Ureter (tissue), 1 donor: ENCODE data around the gene NMRAL1. TPM values are rescaled to one million over a fixed set of nuclear protein-coding genes. Genes with fewer than 3 reads are reported as not detected.

Experiments used
- DNase-seq: peaks from one replicate; pipeline ENCODE4 v3.0.0-alpha.2; 2020; ENCODE audit warnings: low spot score
- total RNA-seq: library from RNA; stranded (reverse); gene quantifications from one replicate; pipeline ENCODE4 v1.2.4, GENCODE V29; 2023
- donor health status: DM: yes; HTN: yes; CAD: no.

NMRAL1 gene
- total RNA-seq: 54.5 TPM

DNA sequence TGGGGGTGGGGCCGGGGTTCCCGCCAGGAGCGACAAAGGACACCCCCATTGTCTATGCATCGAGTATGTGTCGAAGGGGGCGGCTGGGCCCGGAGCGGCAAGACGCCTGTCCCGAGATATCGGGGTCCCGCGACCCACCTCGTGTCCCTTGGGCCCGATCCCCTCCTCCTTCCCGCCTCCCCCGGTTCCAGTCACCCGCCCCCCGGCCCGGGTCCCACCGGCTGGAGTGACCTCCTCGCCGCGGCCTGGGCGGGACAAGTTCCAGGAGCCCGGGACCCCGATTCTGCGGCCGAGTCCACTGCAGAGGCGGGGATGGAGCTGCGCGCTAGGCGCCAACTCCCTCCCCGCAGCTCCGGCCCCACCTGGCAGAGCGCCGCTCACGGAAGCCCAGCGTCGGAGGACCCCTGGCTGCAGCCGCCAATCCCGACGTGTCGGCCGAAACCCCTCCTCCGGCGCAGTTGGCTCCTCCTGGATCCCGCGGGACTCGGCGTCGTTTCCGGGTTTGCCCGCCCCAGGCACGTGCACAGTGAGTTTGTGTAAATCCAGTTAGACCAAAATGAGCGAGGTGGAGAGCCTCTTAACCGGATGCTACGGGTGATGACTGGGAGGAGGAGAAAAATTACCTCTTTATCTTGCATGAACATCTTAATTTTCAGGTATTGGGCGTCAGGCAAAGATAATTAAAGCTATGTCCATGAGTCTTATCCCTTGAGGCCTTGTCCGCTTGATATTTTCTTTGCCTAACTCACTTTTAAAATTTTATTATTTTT, at the start of gene NMRAL1:
NMRAL1 (minus strand) TSS at position 434 of the 770 bp plus-strand sequence. CDS start 493 bp downstream, outside the sequence.
- peak; percentile 95 for DNase-seq

GRCh38 chr16:4523686-4524085, 49.3 kb upstream of the NMRAL1 start:
- no peak for DNase-seq

DNA sequence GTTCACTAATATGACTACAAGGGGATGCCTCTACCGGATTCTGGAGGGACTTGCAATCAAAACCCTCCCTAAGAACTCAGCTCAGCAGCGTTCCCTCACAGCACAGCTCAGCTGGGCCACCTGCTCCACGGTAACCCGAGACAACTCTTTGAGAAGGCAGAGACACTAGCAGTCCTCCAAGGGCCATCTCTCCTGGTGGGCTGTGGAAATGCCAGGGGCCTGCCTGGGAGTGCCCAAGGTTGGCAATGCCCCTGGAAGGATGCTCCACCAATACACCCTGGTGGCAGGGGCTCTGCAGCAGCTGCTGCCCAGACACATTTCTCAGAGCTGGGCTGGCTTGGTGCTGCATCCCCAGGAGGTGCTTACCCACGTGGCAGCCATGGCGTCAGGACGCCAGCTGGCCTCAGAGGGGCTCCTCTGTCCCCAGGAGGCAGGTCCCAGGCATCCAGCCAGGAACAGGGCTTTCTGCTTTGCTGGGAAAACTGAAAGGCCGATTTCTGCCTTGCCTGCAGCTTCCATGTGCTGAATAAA, 47.7 kb upstream of the NMRAL1 start:
- DNase-seq: no peak

- DNase-seq: no peak
Observed at GRCh38 chr16:4520913-4521312, 46.5 kb upstream of the NMRAL1 start.

DNA sequence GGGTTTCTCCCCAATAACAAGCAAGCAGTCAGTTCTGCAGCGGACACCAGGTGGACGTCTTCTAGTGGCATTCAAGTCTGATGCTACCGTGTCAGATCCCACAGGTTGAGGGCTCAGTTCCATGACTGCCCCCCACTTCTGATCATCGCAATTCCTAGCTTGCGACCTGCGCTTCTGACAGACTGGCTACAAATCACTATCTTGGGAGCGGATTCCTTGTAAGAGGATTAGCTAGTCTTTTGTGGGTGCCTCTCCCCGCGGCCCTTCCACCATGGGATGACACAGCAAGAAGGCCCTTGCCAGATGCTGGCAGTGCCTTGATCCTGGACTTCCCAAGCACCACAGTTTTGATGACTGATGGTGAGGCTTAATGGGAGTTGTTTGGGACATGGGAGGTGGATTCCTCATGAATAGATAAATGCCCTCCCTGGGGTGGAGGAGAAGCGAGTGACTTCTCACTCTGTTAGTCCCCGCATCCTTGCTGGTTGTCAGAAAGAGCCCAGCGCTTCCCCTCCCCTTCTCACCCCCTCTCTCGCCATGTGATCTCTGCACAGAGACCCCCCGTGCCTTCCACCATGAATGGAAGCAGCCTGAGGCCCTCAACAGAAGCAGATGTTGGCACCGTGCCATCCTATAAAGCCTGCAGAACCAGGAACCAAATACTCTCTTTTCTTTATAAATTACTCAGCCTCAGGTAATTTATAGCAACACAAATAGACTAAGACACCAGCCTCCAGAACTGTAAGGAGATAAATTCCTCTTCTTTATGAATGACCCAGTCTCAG, 45.0 kb upstream of the NMRAL1 start:
- no peak for DNase-seq

GRCh38 chr16:4517812-4518680, 43.6 kb upstream of the NMRAL1 start:
- no peak for DNase-seq

- no peak for DNase-seq
Observed at GRCh38 chr16:4515611-4516233, 41.3 kb upstream of the NMRAL1 start.

DNA sequence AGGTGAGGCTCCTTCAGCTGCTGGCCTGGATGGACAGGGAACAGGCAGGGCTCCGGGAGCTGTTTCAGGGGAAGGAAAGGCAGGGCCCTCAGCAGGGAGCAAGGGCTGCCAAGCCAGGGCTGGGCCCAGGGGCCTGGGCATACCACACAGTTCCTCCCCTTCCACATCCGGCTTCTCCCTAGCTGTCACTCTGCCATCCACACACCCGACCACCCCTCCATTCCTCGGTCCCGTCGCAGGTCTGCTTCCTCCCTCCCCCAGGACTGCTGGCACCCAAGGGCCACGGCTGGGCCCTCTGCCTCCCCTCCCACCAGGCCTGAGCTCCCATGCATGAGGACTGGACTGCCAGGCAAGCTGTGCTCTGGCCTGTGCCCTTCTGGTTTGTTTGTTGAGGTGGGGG, 40.2 kb upstream of the NMRAL1 start:
- no peak for DNase-seq

GRCh38 chr16:4513881-4514280, 39.5 kb upstream of the NMRAL1 start:
- no peak for DNase-seq

DNA sequence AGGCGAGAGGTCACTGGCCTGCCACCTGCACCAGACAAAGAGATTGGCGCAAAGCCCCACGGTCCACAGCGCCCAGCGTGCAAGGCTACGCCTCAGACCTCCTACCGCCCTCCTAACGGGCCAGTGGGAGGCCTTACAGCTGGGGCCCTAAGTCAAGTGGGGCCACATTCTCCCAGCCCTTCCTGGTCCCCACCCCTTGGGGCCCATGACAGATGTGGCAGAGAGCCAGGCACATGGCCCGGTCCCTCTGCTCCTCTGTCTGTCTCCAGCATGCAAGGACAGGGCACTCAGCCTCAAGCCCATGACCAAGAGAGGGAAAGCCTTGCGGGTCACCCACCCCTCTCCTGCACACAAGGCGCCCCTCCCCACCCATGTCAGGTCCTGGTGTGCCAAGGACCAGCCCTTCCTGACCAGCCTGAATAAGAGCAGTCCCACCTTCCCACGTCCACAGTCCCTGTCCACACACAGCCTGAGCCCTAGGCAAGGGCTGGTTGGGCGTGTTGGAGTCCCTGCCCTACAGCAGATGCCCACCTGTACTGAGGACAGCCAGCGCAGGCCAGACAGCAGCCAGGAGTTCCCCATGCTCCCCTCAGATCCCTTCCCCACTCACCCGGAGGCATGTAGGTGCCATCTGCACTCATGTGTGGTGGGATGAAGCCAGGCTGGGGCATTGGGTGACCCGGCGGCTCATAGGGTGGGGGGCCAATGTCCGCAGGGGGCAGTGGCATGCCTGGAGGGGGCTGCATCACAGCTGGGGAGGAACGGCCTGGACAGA, 38.8 kb upstream of the NMRAL1 start:
- no peak for DNase-seq

DNA sequence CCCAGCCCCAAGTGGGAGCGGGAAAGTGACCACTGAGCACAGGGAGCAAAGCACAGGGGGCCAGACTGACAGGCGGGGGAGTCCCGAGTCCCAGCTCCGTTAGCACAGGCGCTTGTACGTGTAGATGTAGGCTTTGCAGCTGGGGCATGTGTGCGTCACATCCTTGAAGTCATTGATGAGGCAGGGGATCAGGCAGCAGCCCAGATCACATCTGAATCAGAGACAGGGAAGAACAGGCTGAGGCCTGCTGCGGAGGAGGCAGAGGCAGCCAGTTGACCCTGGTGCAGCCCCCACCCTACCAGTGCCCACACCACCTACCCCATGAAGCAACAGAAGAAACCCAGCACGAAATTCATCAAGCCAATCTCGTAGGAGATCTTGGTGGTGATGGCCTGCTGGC, 38.0 kb upstream of the NMRAL1 start:
- DNase-seq: no peak

GRCh38 chr16:4511441-4512082, 37.1 kb upstream of the NMRAL1 start:
- DNase-seq: peak; percentile 70

DNA sequence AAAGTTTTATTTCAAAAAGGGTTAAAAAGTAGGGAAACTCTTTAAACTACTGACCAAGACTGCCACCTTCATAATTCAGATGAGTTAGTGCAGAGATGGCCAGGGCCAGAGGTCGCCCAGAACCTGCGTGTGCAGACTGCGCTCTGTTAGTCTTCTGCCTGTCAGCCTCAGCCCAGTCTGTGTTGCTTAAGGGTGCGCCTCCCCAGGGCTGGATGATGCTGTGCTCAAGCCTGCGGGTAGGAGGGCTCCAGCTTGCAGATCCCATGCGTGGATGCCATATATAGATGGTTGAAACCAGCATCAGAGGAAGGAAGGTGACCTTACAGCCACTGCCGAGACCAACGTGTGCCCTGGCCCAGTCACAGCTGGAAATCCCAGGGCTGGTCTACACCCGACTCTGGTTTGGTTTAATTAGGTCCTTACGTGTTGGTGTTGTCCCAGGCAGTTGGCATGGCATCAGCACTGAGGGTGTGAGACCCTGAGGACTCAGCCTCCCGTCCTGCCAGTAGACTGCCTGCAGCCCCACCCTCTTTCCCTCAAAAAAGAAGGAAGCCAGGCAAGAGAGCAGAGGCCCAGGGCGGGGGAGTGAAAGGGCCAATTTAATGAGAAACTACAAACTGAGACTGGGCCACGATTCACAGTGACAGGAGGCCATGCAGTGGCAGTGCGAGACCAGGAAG, 36.5 kb upstream of the NMRAL1 start:
- DNase-seq: no peak

- DNase-seq: no peak
Observed at GRCh38 chr16:4510131-4510530, 35.7 kb upstream of the NMRAL1 start.

DNA sequence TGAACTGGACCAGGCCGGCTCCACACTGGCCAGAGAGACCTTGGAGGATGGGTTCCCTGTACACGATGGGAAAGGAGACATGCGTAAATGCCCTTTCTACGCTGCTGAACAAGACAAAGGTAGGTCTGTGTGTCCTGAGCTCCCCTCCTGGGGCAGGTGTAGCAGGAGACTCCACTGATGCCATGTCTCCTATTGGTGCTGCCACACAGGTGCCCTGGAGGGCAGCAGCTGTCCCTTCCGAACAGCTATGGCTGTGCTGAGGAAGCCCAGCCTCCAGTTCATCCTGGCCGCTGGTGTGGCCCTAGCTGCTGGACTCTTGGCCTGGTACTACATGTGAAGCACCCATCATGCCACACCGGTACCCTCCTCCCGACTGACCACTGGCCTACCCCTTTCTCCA, 35.0 kb upstream of the NMRAL1 start:
- DNase-seq: no peak

GRCh38 chr16:4508806-4509205, 34.4 kb upstream of the NMRAL1 start:
- DNase-seq: no peak

DNA sequence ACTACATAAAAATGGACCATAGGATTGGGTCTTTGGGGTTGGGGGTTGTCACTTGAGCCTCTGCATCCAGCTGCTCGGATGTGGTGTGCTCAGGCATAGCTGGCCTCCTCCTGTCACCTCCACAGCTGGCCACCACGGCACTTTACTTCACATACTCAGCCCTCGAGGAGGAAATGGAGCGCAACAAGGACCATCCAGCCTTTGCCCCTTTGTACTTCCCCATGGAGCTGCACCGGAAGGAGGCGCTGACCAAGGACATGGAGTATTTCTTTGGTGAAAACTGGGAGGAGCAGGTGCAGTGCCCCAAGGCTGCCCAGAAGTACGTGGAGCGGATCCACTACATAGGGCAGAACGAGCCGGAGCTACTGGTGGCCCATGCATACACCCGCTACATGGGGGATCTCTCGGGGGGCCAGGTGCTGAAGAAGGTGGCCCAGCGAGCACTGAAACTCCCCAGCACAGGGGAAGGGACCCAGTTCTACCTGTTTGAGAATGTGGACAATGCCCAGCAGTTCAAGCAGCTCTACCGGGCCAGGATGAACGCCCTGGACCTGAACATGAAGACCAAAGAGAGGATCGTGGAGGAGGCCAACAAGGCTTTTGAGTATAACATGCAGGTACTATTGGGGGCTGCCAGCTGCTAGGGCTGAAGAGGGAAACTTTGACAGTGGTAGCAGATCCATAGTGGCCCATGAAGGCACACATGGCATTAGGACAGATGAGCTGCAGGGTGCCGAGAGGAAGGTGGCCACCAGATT, 33.3 kb upstream of the NMRAL1 start:
- no peak for DNase-seq

- DNase-seq: peak; percentile 72
Observed at GRCh38 chr16:4506450-4506849, 32.0 kb upstream of the NMRAL1 start.
